ENCODE measurements around the gene MRPL36.
A peak's percentile ranks its signal among the peaks of the same experiment; 100 is the strongest.

The MRPL36 gene

DNA sequence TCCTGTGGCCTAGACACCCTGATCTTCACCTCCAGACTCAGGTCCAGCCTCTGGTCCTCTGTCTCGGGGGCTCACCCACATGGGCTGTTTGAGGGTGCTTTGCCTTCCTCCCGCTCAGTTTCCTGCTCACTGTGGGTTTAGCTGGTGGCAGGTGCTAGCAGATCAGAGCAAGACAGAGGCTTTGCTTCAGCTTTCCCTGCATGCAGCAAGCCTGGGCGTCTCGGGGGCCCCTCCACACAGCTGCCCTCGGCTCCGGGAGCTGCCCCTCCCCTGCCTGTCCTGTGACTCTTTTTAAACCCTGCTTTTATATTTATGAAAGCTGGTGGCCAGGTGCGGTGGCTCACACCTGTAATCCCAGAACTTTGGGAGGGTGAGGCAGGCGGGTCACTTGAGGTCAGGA lies 14.6 kb downstream of the MRPL36 start:
- DNase-seq (ENCODE audit: low read depth): no peak
- TF ChIP-seq, protein P1, sequence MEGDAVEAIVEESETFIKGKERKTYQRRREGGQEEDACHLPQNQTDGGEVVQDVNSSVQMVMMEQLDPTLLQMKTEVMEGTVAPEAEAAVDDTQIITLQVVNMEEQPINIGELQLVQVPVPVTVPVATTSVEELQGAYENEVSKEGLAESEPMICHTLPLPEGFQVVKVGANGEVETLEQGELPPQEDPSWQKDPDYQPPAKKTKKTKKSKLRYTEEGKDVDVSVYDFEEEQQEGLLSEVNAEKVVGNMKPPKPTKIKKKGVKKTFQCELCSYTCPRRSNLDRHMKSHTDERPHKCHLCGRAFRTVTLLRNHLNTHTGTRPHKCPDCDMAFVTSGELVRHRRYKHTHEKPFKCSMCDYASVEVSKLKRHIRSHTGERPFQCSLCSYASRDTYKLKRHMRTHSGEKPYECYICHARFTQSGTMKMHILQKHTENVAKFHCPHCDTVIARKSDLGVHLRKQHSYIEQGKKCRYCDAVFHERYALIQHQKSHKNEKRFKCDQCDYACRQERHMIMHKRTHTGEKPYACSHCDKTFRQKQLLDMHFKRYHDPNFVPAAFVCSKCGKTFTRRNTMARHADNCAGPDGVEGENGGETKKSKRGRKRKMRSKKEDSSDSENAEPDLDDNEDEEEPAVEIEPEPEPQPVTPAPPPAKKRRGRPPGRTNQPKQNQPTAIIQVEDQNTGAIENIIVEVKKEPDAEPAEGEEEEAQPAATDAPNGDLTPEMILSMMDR (IDR thresholded peaks at IDR 0.05; ENCODE audit: insufficient read depth, low read depth, low read length, missing control alignments): no peak
- no peak overlapping the region for H3K4me3 ChIP-seq (ENCODE audit: low read depth, low read length)

- no peak overlapping the region for H3K4me3 ChIP-seq (ENCODE audit: low read depth, low read length)
- DNase-seq (ENCODE audit: low read depth): no peak
- TF ChIP-seq, protein P1 (IDR thresholded peaks at IDR 0.05; ENCODE audit: insufficient read depth, low read depth, low read length, missing control alignments): no peak
These were observed 15.2 kb downstream of the MRPL36 start for GRCh38 chr5:1784197-1785050.

DNA sequence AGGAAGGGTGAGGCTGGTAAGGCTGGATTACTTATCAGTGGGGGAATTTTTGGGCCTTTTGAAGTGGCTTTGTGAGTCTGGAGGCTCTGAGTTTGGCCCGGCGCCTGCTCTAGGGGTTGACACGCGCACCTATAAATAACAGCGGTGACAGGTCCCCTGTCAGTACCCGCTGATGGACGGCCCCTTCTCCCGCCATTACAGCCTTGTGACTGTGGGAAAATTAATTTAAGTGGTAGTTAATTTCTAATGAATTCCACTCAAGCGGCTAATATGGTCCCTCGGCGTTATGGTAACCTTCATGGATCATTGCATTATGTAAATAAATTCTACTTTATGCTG lies 16.5 kb downstream of the MRPL36 start:
- peak overlapping the region; percentile 31 for H3K4me3 ChIP-seq (ENCODE audit: low read depth, low read length)
- peak; percentile 86 for DNase-seq (ENCODE audit: low read depth)
- TF ChIP-seq, protein P1 (IDR thresholded peaks at IDR 0.05; ENCODE audit: insufficient read depth, low read depth, low read length, missing control alignments): no peak

DNA sequence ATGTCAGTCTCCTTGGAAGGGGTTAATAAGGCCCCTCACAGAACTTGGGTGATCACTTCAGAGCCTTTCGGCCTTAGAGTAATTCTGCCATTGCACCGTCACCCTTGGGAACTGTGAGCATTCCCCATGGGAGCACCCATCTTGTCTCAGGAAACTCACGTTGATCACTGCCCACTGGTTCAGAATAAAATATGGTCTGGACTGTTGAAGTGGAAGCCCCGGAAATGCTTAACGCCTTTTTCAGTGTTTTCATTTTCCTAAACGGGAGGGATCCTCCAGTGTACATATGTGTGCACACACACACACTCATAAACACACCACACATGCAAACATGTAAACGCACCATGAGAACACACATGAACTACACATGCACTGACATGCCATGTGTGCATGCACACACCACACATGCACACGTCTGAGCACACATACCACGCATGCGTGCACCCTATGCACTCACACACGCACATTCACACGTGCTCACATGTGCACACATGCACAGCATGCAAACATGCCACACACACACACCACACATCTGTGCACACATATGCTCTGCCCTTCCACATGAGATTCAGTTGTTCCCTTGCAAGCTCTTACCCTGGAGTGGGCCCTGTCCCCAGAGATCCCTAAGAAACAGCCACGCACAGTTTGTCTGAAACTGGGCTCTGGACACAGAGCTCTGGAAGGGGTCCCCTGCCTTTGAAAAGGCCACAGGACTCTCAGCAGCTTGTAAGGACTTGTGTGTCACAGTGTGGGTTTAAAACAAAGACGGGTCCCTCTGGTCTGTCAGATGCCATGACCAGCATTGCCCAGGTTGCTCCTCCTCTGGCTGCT lies 17.0 kb downstream of the MRPL36 start:
- H3K4me3 ChIP-seq (ENCODE audit: low read depth, low read length): peak overlapping the region; percentile 31
- DNase-seq (ENCODE audit: low read depth): peak; percentile 62
- TF ChIP-seq, protein P1 (IDR thresholded peaks at IDR 0.05; ENCODE audit: insufficient read depth, low read depth, low read length, missing control alignments): no peak

DNA sequence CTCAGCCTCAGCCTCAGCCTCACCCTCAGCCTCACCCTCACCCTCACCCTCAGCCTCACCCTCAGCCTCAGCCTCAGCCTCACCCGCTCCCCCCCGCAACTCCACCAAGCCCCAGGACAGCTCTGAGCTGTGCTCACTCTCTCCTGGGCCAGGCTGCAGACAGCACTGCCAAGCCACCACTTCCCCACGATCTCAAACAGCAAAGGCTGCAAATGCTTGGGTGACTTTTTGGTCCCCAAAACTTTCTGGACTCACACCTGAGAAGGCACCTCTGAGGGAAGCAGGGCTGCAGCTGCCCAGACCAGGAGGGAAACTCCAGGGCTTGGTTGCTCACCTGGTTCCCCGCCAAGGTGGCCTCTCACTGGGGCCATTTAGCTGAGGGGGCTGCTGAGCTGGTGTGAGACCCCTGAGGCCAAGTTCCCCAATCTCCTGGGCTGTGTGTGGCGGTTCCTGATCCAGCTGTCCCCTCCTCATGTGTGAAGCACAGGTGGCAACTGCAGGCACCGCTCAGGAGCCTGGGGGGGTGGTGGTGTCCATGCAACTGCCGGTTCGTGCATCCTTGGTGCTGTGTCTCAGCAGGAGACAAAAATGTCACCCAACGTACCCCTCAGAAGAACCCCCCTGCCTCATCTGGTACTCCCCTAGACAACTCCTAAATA lies 17.8 kb downstream of the MRPL36 start:
- no peak for DNase-seq (ENCODE audit: low read depth)
- TF ChIP-seq, protein P1 (IDR thresholded peaks at IDR 0.05; ENCODE audit: insufficient read depth, low read depth, low read length, missing control alignments): no peak
- peak overlapping the region; percentile 21 for H3K4me3 ChIP-seq (ENCODE audit: low read depth, low read length)

- TF ChIP-seq, protein P1 (IDR thresholded peaks at IDR 0.05; ENCODE audit: insufficient read depth, low read depth, low read length, missing control alignments): no peak
- H3K4me3 ChIP-seq (ENCODE audit: low read depth, low read length): no peak overlapping the region
- no peak for DNase-seq (ENCODE audit: low read depth)
These were observed 18.5 kb downstream of the MRPL36 start for GRCh38 chr5:1781107-1781506.
